A549 (cell line): ENCODE data around the gene CORO2B. TPM values are rescaled to one million over a fixed set of nuclear protein-coding genes. Genes with fewer than 3 reads are reported as not detected.
A peak's percentile ranks its signal among the peaks of the same experiment; 100 is the strongest.

ENCODE experiments used
- ATAC-seq, 2 experiments: fragments of 200-7000 bp in 1 of 2; fragments of >200 bp in 1 of 2; cut with Nextera tagmentation in 1 of 2; cut with Tn5 transposase in 1 of 2; 3 replicates each; pipeline versions ENCODE4 v1.8.0 to v1.9.1; 2018 to 2020; ENCODE audit warnings: mild to moderate bottlenecking in 1 of 2, moderate library complexity in 1 of 2
- CTCF ChIA-PET: fragments of 300-600 bp; sonication (Branson Sonifier 250); formaldehyde crosslinking; extraction: SDS; loops from one replicate; lab custom pipeline; 2021; ENCODE audit warnings: antibody characterized with exemption, inconsistent platforms; lab: Yijun Ruan, JAX
- POLR2A ChIA-PET: fragments of 350-600 bp; formaldehyde crosslinking; extraction: SDS; loops from one replicate; lab custom pipeline; 2021; ENCODE audit warnings: antibody characterized with exemption, inconsistent platforms; lab: Yijun Ruan, JAX
- DNase-seq, 2 experiments: peaks; one replicate each; pipeline versions ENCODE4 v3.0.0 to v3.0.0-alpha.2; 2011 to 2016; ENCODE audit warnings: low read depth in 1 of 2, low spot score in 1 of 2
- FAIRE-seq: peaks from 2 replicates; lab custom pipeline; 2011; peaks lifted over from hg19 to GRCh38; lab: Jason Lieb, UNC
- H3K27ac ChIP-seq, 2 experiments: fragments of >200 bp; sonication (Bioruptor Twin); formaldehyde crosslinking; 3 replicates each; pipeline ENCODE4 v1.5.1; 2016 to 2017
- H3K4me1 ChIP-seq: fragments of >200 bp; sonication (Bioruptor Twin); formaldehyde crosslinking; 3 replicates; pipeline ENCODE4 v1.6.1; 2016
- H3K4me2 ChIP-seq: fragments of >200 bp; sonication (Bioruptor Twin); formaldehyde crosslinking; 3 replicates; pipeline ENCODE4 v1.6.1; 2016
- H3K4me3 ChIP-seq: fragments of >200 bp; sonication (Bioruptor Twin); formaldehyde crosslinking; 3 replicates; pipeline ENCODE4 v1.5.1; 2016
- H3K9me3 ChIP-seq: fragments of >200 bp; sonication (Bioruptor Twin); formaldehyde crosslinking; 3 replicates; pipeline ENCODE4 v1.6.1; 2016
- ATOH8 ChIP-seq: fragments of 250-450 bp; sonication (Bioruptor Pico); IDR thresholded peaks from 2 replicates; pipeline ENCODE4 v1.5.0; 2020; ENCODE audit warnings: low read depth, mild to moderate bottlenecking, moderate library complexity
- CEBPB ChIP-seq, 2 experiments: fragments of >200 bp in 1 of 2; sonication (Bioruptor Twin) in 1 of 2; formaldehyde crosslinking in 1 of 2; IDR thresholded peaks; 2 replicates each; pipeline ENCODE4 v1.6.1; 2012 to 2016
- CHD2 ChIP-seq: fragments of 150-350 bp; IDR thresholded peaks from 2 replicates; pipeline ENCODE4 v1.6.1; 2014; ENCODE audit warnings: low read length; ENCODE audit not compliant: partially characterized antibody
- E2F6 ChIP-seq: IDR thresholded peaks from 2 replicates; pipeline ENCODE4 v1.6.1; 2012; ENCODE audit warnings: low read depth, borderline replicate concordance
- HMGXB4 ChIP-seq: fragments of 250-450 bp; sonication (Bioruptor Pico); IDR thresholded peaks from 2 replicates; pipeline ENCODE4 v1.5.0; 2021; ENCODE audit warnings: mild to moderate bottlenecking, moderate library complexity, borderline replicate concordance
- HOXA7 ChIP-seq: fragments of 250-450 bp; sonication (Bioruptor Pico); IDR thresholded peaks from 2 replicates; pipeline ENCODE4 v1.5.0; 2020; ENCODE audit warnings: mild to moderate bottlenecking, moderate library complexity
- JUNB ChIP-seq: fragments of >200 bp; sonication (Bioruptor Twin); formaldehyde crosslinking; IDR thresholded peaks from 2 replicates; pipeline ENCODE4 v1.6.1; 2016
- MYC ChIP-seq: IDR thresholded peaks from 2 replicates; pipeline ENCODE4 v1.6.1; 2012; ENCODE audit warnings: mild to moderate bottlenecking, inconsistent platforms, low read length, improper control_type of control experiment, borderline replicate concordance
- RAD21 ChIP-seq, 2 experiments: fragments of >200 bp in 1 of 2; sonication (Bioruptor Twin) in 1 of 2; formaldehyde crosslinking in 1 of 2; IDR thresholded peaks in 1 of 2; conservative IDR thresholded peaks in 1 of 2; 2 replicates in 1 of 2; 3 replicates in 1 of 2; pipeline ENCODE4 v1.6.1; 2012 to 2018; ENCODE audit warnings: inconsistent platforms in 1 of 2
- TFCP2L1 ChIP-seq: fragments of 250-450 bp; sonication (Bioruptor Pico); IDR thresholded peaks from 2 replicates; pipeline ENCODE4 v1.5.0; 2021; ENCODE audit warnings: mild to moderate bottlenecking
- ZSCAN20 ChIP-seq: fragments of 250-450 bp; sonication (Bioruptor Pico); IDR thresholded peaks from 2 replicates; pipeline ENCODE4 v1.8.0; 2022; ENCODE audit warnings: mild to moderate bottlenecking, moderate library complexity
- WGBS: methylation state at CpG from one replicate; pipeline ENCODE4 v1.1.6; 2017; ENCODE audit errors: missing lambda C conversion rate; 5-methylcytosine and 5-hydroxymethylcytosine counted together
- polyA plus RNA-seq, 4 experiments: library from polyadenylated mRNA; depleted of rRNA in 3 of 4; stranded (reverse); fragments of >200 nt; fragmentation: RNase III in 1 of 4; extraction: RNeasy Plus Mini Kit Qiagen cat#74134 plus additional on column Dnase treatment in 1 of 4; gene quantifications; 2 replicates in 3 of 4; 3 replicates in 1 of 4; pipeline ENCODE4 v1.2.3, GENCODE V29; 2011 to 2017
- TF ChIP-seq, protein P1 (sequence below): fragments of >200 bp; sonication (Bioruptor Twin); formaldehyde crosslinking; IDR thresholded peaks from 3 replicates; pipeline ENCODE4 v1.6.1; 2016
- TF ChIP-seq, protein P2 (sequence below): fragments of 150-350 bp; IDR thresholded peaks from 2 replicates; pipeline ENCODE4 v1.6.1; 2014; ENCODE audit warnings: low read depth, mild to moderate bottlenecking, low read length

Gene CORO2B
- polyA plus RNA-seq, 2 of the 4 experiments (the other 2 are of a cell fraction): 2.0 to 2.3 TPM

- H3K4me3 ChIP-seq: no peak overlapping the region
- FAIRE-seq: no peak
- no peaks in the 10 kb centered on the region for H3K4me1 ChIP-seq
- H3K27ac ChIP-seq: no peak overlapping the region
- CTCF ChIA-PET: interaction anchor here (1.5 to 3.0 kb wide), 3 partner anchors 13 to 45 kb away, joined by 3 to 8 read pairs (median 5); no protein-coding TSS in a partner anchor
- H3K9me3 ChIP-seq: no peaks in the 10 kb centered on the region
- WGBS: 70% methylated on average over 9 of the region's 9 CpGs
- no peak for DNase-seq
- H3K4me2 ChIP-seq: no peak overlapping the region
- POLR2A ChIA-PET: no interaction called here
- TF ChIP-seq, protein P1, sequence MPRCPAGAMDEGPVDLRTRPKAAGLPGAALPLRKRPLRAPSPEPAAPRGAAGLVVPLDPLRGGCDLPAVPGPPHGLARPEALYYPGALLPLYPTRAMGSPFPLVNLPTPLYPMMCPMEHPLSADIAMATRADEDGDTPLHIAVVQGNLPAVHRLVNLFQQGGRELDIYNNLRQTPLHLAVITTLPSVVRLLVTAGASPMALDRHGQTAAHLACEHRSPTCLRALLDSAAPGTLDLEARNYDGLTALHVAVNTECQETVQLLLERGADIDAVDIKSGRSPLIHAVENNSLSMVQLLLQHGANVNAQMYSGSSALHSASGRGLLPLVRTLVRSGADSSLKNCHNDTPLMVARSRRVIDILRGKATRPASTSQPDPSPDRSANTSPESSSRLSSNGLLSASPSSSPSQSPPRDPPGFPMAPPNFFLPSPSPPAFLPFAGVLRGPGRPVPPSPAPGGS: no peak
- TF ChIP-seq, protein P2, sequence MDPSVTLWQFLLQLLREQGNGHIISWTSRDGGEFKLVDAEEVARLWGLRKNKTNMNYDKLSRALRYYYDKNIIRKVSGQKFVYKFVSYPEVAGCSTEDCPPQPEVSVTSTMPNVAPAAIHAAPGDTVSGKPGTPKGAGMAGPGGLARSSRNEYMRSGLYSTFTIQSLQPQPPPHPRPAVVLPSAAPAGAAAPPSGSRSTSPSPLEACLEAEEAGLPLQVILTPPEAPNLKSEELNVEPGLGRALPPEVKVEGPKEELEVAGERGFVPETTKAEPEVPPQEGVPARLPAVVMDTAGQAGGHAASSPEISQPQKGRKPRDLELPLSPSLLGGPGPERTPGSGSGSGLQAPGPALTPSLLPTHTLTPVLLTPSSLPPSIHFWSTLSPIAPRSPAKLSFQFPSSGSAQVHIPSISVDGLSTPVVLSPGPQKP: no peak
- TF ChIP-seq TFCP2L1 (CRISPR knock-in tag): no peak
- no peak for ATAC-seq
These were observed 140.3 kb downstream of the CORO2B start for GRCh38 chr15:68719051-68719450.

DNA sequence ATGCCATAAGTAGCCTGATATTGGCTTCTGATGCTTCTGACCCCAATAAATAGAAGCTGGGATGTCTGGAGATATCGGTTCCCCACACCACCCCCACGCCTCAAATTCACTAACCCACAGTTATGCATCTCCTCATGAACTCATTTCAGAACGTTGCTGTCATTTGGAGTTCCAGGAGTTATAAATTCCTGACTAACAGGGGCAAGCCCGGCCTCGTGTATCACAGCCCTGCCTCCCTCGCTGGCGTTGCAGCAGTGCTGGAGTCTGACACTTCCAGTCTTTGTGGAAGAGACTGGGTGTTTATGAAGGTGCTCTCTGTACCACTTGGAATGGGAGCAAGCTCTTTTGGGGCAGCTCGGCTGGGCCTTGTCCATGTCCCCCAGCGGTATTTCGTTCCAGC, 140.9 kb downstream of the CORO2B start:
- CTCF ChIA-PET: interaction anchor here (1.5 to 3.0 kb wide), 4 partner anchors 14 to 46 kb away, joined by 3 to 8 read pairs (median 6); no protein-coding TSS in a partner anchor
- H3K4me1 ChIP-seq: no peaks in the 10 kb centered on the region
- H3K27ac ChIP-seq: no peak overlapping the region
- POLR2A ChIA-PET: no interaction called here
- FAIRE-seq (no peak), ATAC-seq (no peak), DNase-seq (no peak)
- TF ChIP-seq, protein P1: no peak
- TF ChIP-seq E2F6: no peak
- no peak for TF ChIP-seq MYC
- no peak overlapping the region for H3K4me2 ChIP-seq
- no peak overlapping the region for H3K4me3 ChIP-seq
- H3K9me3 ChIP-seq: no peaks in the 10 kb centered on the region
- 51% methylated on average over 10 of the region's 10 CpGs for WGBS

- Histone ChIP-seq H3K4me2 (no peak overlapping the region), H3K4me1 (no peaks in the 10 kb centered on the region), H3K4me3 (no peak overlapping the region)
- 67% methylated on average over 5 of the region's 5 CpGs for WGBS
- ChIA-PET CTCF (interaction anchor here (2.0 to 3.0 kb wide), 4 partner anchors 9 to 415 kb away, joined by 4 to 12 read pairs (median 8); no protein-coding TSS in a partner anchor), POLR2A (no interaction called here)
- DNase-seq: no peak
- ATAC-seq: no peak
- TF ChIP-seq JUNB: no peak
- no peak for TF ChIP-seq TFCP2L1 (CRISPR knock-in tag)
- TF ChIP-seq HMGXB4: no peak
- TF ChIP-seq CHD2: no peak
- TF ChIP-seq, all 56 proteins: peak for 0
- H3K27ac ChIP-seq: no peak overlapping the region
- FAIRE-seq: no peak
- no peaks in the 10 kb centered on the region for H3K9me3 ChIP-seq
These were observed 143.1 kb downstream of the CORO2B start for GRCh38 chr15:68721886-68722285.

DNA sequence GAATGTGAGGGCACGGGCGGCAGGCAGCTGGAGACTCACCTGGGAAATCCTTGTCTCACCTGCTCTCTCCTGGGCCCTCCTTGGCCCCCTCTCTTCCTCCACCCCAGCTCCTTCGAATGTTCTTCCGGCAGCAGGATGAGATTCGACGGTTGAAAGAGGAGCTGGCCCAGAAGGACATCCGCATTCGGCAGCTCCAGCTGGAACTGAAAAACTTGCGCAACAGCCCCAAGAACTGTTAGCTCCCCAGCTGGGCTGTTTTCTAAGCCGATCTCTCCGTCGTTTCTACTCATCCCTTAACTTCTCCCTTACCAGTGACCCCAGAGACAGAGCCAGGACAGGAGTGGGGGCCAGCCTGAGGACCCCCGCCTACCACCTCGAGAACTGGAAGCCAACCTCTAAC, 146.9 kb downstream of the CORO2B start:
- TF ChIP-seq ATOH8 (CRISPR knock-in tag): no peak
- TF ChIP-seq HOXA7 (CRISPR knock-in tag): no peak
- TF ChIP-seq CEBPB (IDR thresholded peaks at IDR 0.05): peak; percentile 38 to 88; a peak in 3 of 4 replicates
- TF ChIP-seq ZSCAN20: no peak
- no peak for TF ChIP-seq RAD21 (conservative IDR thresholded peaks at IDR 0.05 in 1 of 2, IDR thresholded peaks at IDR 0.05 in 1 of 2)
- no peak for DNase-seq
- FAIRE-seq: no peak

More for the DNA sequence above, 146.9 kb downstream of the CORO2B start:
- ChIA-PET CTCF (interaction anchor here (0.7 to 4.0 kb wide), 15 partner anchors 10 to 472 kb away, joined by 3 to 39 read pairs (median 4); no protein-coding TSS in a partner anchor), POLR2A (no interaction called here)
- Histone ChIP-seq H3K4me1 (no peaks in the 10 kb centered on the region), H3K27ac (no peak overlapping the region), H3K4me3 (no peak overlapping the region), H3K4me2 (no peak overlapping the region), H3K9me3 (no peaks in the 10 kb centered on the region)
- WGBS: 68% methylated on average over 14 of the region's 14 CpGs
- ATAC-seq: no peak
